ENCODE measurements around the gene PEAK1.
"Not testable (repeated sequence)": the region's sequence is repeated elsewhere in the genome, so short reads cannot be mapped to it uniquely, and the experiment has no call there.

The PEAK1 gene

GRCh38 chr15:77221174-77221573, 198.7 kb downstream of the PEAK1 start:
- no peak for DNase-seq

DNA sequence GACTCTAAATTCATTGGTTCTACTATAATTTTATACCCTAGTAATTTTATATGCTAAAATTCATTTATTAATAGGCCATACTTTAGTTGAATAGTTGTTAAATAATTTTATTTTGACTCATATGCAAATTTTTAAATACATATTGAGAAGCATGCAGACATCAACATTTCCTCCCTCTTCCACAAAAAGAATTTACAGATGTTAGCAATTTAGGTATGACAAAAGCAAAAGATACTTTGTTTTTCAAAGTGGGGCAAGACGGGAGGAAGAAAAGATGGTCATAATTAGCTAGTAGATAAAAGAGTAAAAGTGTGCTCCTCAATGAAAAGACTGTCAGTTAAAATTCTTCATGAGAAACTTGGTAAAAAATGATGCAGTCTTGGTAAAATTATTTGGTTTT, 200.1 kb downstream of the PEAK1 start:
- DNase-seq = no peak

DNA sequence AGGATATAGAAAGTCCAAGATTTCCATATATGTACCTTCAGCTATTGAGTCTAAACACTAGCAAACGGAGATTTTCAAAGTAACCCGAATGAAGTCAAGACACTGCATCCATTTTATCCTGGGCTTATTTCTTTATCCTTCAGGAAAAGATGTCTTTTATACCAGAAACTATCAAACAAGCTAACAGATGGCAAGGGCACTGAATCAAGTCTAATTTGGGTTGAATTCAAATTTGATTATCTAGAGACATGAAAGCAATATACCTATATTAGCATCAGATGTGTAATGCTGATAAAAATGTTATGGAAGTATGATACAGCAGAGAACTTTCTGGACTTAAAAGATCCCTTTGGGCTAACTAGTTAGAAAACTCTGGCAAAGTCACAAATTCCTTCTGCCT, 210.7 kb downstream of the PEAK1 start:
- DNase-seq = no peak

- DNase-seq = no peak
These were observed 211.7 kb downstream of the PEAK1 start for GRCh38 chr15:77208241-77208640.

- no peak for DNase-seq
These were observed 218.2 kb downstream of the PEAK1 start for GRCh38 chr15:77201665-77202064.

- DNase-seq = no peak
These were observed 223.5 kb downstream of the PEAK1 start for GRCh38 chr15:77196381-77196780.

- DNase-seq = no peak
These were observed 224.3 kb downstream of the PEAK1 start for GRCh38 chr15:77195586-77195985.

DNA sequence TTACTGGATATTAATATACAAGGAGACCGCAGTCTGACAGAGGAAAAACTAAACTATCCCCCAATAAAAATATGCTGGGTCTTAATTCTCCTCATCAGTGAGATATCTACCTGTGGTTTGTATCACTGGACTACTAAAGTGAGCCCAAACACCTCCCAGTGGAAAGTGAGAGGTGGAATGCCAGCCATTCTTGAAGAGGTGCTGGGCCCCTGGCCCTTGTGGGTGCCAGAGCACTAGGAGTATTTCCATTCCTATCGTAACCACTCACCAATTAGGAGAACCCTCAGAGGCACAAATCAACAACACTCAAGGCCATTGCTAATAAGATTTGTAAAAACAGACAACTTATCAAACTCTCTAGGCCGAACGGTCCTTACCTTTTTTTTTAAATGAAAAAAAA, 227.5 kb downstream of the PEAK1 start:
- DNase-seq = no peak

DNA sequence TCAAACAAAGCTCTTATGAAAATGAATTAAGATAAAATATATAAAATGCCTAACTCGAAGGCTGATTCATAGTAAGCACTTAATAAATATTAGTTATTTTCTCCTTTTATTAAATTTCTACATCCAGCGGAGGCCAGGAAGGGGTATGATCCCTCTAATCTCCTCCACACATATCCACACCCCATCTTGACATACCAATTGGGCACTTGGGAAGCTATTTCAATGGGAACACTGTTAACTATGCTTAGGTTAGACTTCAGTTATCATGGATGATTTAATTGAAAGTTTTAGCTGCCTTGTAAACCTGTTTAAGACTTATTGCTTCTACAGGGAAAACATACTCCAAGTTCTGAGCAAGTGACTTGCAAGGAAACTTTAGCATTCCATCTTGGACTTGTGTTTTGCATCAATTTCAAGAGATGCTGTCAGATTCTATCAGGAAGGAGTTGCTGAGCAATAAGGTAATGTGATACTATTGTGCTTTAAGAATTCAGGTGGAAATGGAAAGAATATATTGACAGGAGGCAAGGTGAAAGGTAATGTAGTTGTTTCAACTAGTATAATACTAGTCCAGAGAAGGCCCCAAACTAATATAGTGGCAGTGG, 228.6 kb downstream of the PEAK1 start:
- DNase-seq = no peak

GRCh38 chr15:77187751-77188464, 232.0 kb downstream of the PEAK1 start:
- DNase-seq = no peak

DNA sequence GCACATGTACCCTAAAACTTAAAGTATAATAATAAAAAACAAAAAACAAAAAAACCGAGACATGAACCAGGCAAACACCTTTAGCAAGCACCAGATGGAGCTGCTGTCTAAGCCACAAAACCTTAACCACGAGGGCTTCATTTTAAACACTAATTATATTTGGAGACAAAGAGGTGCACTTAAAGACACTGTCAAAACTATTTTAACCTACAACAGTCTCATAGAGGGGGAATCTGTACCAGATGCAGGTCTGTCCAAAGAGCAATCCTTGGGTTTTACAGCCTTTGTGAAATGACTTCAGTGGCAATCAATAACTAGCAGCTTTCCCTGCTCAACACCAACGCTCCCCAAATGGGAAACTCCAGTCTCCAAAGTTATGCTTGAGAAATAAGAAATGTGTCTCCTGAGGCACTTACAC, 233.3 kb downstream of the PEAK1 start:
- peak; percentile 10 for DNase-seq

DNA sequence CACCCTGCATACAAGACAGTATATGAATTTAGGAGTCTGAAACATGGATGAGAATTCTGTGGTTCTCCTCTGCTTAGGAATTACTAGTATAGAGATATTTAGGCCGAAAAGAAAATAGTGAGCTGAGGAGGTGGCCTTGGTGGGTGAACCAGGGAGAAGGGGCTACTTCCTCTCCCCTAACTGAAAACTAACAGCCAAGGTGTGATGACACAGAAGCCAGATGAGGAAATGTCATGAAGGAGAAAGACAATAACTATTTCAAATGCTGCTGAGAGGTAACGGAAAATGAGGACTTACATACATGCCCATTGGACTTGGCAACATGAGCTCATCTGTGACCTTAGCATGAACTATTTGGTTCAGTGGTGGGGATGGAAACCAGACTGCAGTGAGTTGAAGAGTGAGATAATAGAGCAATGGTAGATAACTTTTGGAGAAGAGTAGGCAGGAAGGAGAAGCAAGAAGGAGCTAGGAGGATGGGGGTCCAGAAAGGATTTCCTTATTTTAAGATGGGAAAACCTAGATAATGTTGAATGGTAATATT, 234.6 kb downstream of the PEAK1 start:
- no peak for DNase-seq

- peak; percentile 2 for DNase-seq
These were observed 235.6 kb downstream of the PEAK1 start for GRCh38 chr15:77184352-77184751.

DNA sequence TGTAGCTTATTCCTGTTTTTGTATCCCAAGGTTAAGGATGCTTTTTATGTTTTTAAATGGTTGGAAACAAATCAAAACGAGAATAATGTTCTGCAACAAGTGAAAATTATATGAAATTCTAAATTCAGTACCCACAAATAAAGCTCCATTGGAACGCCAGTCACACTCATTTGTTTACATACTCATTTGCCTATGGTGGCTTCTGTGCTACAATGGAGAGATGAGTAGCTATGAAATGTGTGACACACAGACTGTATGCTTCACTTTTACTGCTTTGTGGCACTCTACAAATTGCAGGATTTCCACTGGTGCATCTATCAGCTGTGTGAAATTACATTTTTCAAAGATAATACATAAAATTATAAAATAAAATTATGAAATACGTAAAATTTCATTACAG, 236.8 kb downstream of the PEAK1 start:
- DNase-seq = no peak

- no peak for DNase-seq
These were observed 238.4 kb downstream of the PEAK1 start for GRCh38 chr15:77181305-77182074.

GRCh38 chr15:77180757-77181156, 239.1 kb downstream of the PEAK1 start:
- no peak for DNase-seq

DNA sequence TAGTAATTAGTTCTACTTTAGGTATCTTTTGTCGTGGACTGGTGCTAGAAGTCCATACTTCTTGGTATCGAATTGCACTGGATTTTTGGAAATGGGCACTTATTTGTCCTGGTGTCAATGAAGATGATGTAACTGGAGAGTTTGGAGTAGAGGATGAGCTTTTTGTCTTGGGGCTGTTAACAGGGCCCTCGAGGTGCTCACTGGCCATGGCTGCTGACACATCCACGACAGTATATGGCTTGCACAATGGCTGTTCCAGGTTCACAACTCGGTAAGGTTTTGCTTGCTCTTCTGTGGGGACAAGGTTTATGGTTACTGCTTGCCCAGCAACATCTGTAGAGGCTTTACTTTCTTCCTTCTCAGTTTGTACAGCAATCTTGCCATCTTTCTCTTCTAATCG, 239.6 kb downstream of the PEAK1 start:
- DNase-seq = no peak

- DNase-seq = no peak
These were observed 240.3 kb downstream of the PEAK1 start for GRCh38 chr15:77179541-77179998.

DNA sequence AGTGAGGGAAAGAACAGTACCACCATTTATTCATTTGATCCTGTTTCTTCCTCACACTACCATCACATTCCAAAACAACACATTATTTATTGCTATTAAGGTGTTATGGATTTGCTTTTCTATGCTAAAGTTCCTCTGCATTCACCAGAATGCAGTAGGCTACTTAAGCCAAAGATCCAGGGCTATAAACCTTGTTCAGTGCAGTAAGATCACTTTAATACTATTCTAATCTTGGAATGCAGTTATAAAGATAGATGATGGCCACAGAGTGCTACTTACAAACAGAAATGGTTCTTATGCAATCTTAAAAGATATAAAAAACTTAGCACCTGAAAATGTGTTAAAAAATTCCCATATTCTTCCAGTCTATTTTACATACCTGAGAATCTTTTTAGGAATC, 241.5 kb downstream of the PEAK1 start:
- DNase-seq = no peak

- DNase-seq = not testable (repeated sequence)
These were observed 243.8 kb downstream of the PEAK1 start for GRCh38 chr15:77176148-77176547.

GRCh38 chr15:77173487-77173886, 246.4 kb downstream of the PEAK1 start:
- DNase-seq = no peak

DNA sequence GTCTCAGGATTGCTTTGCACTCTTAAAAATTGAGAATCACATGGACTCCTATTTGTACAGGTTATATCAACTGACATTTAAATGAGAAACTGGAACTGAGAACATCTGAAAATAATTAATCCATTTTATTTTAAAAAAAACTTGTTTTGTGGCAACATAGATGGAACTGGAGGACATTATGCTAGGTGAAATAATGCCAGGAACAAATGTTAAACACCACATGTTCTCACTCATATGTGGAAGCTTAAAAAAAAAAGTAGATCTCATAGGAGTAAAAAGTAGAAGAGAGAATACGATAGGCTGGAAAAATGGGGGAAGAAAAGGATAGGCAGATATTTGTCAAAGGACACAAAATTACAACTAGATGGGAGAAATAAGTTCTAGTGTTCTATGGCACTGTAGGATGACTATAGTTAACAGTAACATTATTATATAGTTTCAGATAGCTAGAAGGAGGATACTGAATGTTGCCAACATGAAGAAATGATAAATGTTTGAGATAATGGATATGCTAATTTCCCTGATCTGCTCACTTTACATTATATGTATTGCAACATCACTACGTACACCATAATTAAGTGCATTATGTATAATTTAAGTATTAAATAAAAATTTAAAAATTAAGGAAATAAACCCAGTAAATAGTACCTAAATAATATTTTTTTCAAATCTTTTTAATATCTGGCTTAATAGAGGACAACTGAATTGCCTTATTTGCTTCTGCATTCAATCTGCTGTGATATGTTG, 248.5 kb downstream of the PEAK1 start:
- DNase-seq = no peak

GRCh38 chr15:77168616-77169015, 251.3 kb downstream of the PEAK1 start:
- no peak for DNase-seq
